Jurkat, Clone E6-1 (cell line): ENCODE results near the gene SH3BP4.

Source experiments
- DNase-seq: peaks from one replicate; pipeline ENCODE4 v3.0.0-alpha.2; 2011; ENCODE audit warnings: low read depth, low spot score
- H3K4me3 ChIP-seq: 2 replicates; pipeline ENCODE4 v1.5.1; 2011; ENCODE audit warnings: mild to moderate bottlenecking, low read length, control low read depth, moderate library complexity

The SH3BP4 gene

GRCh38 chr2:234993541-234993981 lies 41.7 kb downstream of the SH3BP4 start:
- no peak overlapping the region for H3K4me3 ChIP-seq
- no peak for DNase-seq

GRCh38 chr2:234994438-234995321 lies 42.9 kb downstream of the SH3BP4 start:
- no peak overlapping the region for H3K4me3 ChIP-seq
- DNase-seq: no peak

GRCh38 chr2:234995332-234996068 lies 43.7 kb downstream of the SH3BP4 start:
- H3K4me3 ChIP-seq: no peak overlapping the region
- no peak for DNase-seq

GRCh38 chr2:234996069-234996940 lies 44.5 kb downstream of the SH3BP4 start:
- no peak overlapping the region for H3K4me3 ChIP-seq
- DNase-seq: no peak

- no peak for DNase-seq
- no peak overlapping the region for H3K4me3 ChIP-seq
These were observed 45.1 kb downstream of the SH3BP4 start for GRCh38 chr2:234996941-234997270.

- DNase-seq: no peak
- H3K4me3 ChIP-seq: no peak overlapping the region
These were observed 45.6 kb downstream of the SH3BP4 start for GRCh38 chr2:234997389-234997788.

- no peak for DNase-seq
- H3K4me3 ChIP-seq: no peak overlapping the region
These were observed 46.8 kb downstream of the SH3BP4 start for GRCh38 chr2:234998404-234999211.

GRCh38 chr2:234999740-235000425 lies 48.1 kb downstream of the SH3BP4 start:
- no peak overlapping the region for H3K4me3 ChIP-seq
- no peak for DNase-seq

- no peak overlapping the region for H3K4me3 ChIP-seq
- DNase-seq: no peak
These were observed 48.8 kb downstream of the SH3BP4 start for GRCh38 chr2:235000426-235001236.

GRCh38 chr2:235001237-235002133 lies 49.7 kb downstream of the SH3BP4 start:
- H3K4me3 ChIP-seq: no peak overlapping the region
- no peak for DNase-seq

- no peak overlapping the region for H3K4me3 ChIP-seq
- no peak for DNase-seq
These were observed 50.6 kb downstream of the SH3BP4 start for GRCh38 chr2:235002198-235003095.

GRCh38 chr2:235003096-235003775 lies 51.4 kb downstream of the SH3BP4 start:
- DNase-seq: no peak
- H3K4me3 ChIP-seq: no peak overlapping the region

- DNase-seq: no peak
- H3K4me3 ChIP-seq: no peak overlapping the region
These were observed 52.6 kb downstream of the SH3BP4 start for GRCh38 chr2:235004329-235004903.

GRCh38 chr2:235005023-235005422 lies 53.2 kb downstream of the SH3BP4 start:
- H3K4me3 ChIP-seq: no peak overlapping the region
- no peak for DNase-seq
